Measurements from ENCODE around the gene CUEDC1. TPM values are rescaled to one million over a fixed set of nuclear protein-coding genes. Genes with fewer than 3 reads are reported as not detected.

The CUEDC1 gene
- total and polyA plus RNA-seq, 2 of the 4 experiments (the other 2 are of a cell fraction): 4.1 to 21.2 TPM

GRCh38 chr17:57885148-57885915 is 69.9 kb downstream of the CUEDC1 start:
- Histone ChIP-seq H2BK5ac (ENCODE audit: low read depth, low read length, poor library complexity, severe bottlenecking) (no peak overlapping the region), H2AK9ac (replicated peaks; ENCODE audit: low read depth, low read length, poor library complexity) (no peak overlapping the region), H2AK5ac (ENCODE audit: low read depth, low read length) (no peak overlapping the region), H3K18ac (ENCODE audit: low read depth, low read length) (no peak overlapping the region), H2BK15ac (ENCODE audit: low read depth, low read length) (no peak overlapping the region), H2BK120ac (ENCODE audit: low read depth, low read length) (no peak overlapping the region), H4K8ac (ENCODE audit: low read depth in 2 of 2, low read length in 2 of 2) (no peak overlapping the region), H3K23ac (ENCODE audit: low read depth, low read length) (no peak overlapping the region), H3K56ac (ENCODE audit: extremely low read depth, insufficient read depth, low read length) (no peak overlapping the region), H3K14ac (replicated peaks; ENCODE audit: low read depth, low read length) (no peak overlapping the region), H3K4ac (ENCODE audit: low read depth, low read length) (no peak overlapping the region; the same call in 1 of the 2 replicates), H3K9me1 (ENCODE audit: insufficient read depth, low read length) (peaks cover 31% of the 10 kb centered on the region), H4K5ac (ENCODE audit: low read depth, low read length) (no peak overlapping the region), H4K91ac (ENCODE audit: insufficient read depth, low read depth, low read length) (no peak overlapping the region), H3K4me2 (ENCODE audit: low read depth, low read length) (no peak overlapping the region), H3K9me3 (ENCODE audit: control insufficient read depth, insufficient read depth, low read length) (no peaks in the 10 kb centered on the region), H3K36me3 (ENCODE audit: control insufficient read depth, insufficient read depth, low read length) (peaks cover 15% of the 10 kb centered on the region), H2BK20ac (ENCODE audit: low read depth, low read length) (no peak overlapping the region), H3K4me3 (ENCODE audit: insufficient read depth, low read depth, low read length) (no peak overlapping the region), H3K4me1 (ENCODE audit: control insufficient read depth, insufficient read depth, low read length) (peaks cover 39% of the 10 kb centered on the region), H3K9ac (ENCODE audit: low read depth, low read length) (no peak overlapping the region), H3K27me3 (ENCODE audit: control insufficient read depth, insufficient read depth, low read length) (no peaks in the 10 kb centered on the region), H4K20me1 (ENCODE audit: insufficient read depth, low read length) (no peaks in the 10 kb centered on the region; the same call in 1 of the 2 replicates), H3K79me1 (ENCODE audit: low read depth in 1 of 2, low read length in 2 of 2) (peaks cover 31 to 79% of the 10 kb centered on the region in 2 experiments), H3K27ac (ENCODE audit: insufficient read depth, low read length) (no peak overlapping the region), H2AFZ (replicated peaks; ENCODE audit: low read length, poor library complexity) (no peak overlapping the region)
- POLR2A ChIA-PET (ENCODE audit: unreplicated experiment): no interaction called here
- intact Hi-C loops (cut with micrococcal nuclease) (no loop called here), in situ Hi-C loops (cut with MboI; ENCODE audit: low sequenced_read_pairs) (no loop called here), dilution Hi-C loops (cut with HindIII; ENCODE audit: low sequenced_read_pairs, unreplicated experiment) (no loop called here)
- no TSS peak for BruUV-seq (replicated peaks)
- TF ChIP-seq, protein P1, sequence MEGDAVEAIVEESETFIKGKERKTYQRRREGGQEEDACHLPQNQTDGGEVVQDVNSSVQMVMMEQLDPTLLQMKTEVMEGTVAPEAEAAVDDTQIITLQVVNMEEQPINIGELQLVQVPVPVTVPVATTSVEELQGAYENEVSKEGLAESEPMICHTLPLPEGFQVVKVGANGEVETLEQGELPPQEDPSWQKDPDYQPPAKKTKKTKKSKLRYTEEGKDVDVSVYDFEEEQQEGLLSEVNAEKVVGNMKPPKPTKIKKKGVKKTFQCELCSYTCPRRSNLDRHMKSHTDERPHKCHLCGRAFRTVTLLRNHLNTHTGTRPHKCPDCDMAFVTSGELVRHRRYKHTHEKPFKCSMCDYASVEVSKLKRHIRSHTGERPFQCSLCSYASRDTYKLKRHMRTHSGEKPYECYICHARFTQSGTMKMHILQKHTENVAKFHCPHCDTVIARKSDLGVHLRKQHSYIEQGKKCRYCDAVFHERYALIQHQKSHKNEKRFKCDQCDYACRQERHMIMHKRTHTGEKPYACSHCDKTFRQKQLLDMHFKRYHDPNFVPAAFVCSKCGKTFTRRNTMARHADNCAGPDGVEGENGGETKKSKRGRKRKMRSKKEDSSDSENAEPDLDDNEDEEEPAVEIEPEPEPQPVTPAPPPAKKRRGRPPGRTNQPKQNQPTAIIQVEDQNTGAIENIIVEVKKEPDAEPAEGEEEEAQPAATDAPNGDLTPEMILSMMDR (conservative IDR thresholded peaks at IDR 0.05; ENCODE audit: low read depth, low read length): no peak
- peak; percentile 58 for TF ChIP-seq CEBPB (IDR thresholded peaks at IDR 0.05; ENCODE audit: low read depth, low read length)
- WGBS, 2 experiments (ENCODE audit: extremely low coverage in 2 of 2, insufficient read length in 1 of 2): 94% methylated on average over 60 of the region's 67 CpGs; no CpG with 5 or more reads in 1 of the 2 experiments
- DNase-seq (no peak), ATAC-seq (ENCODE audit: low read depth) (no peak)
- CTCF ChIA-PET: no interaction called here

Data from IMR-90 (cell line).